Stimulated activated naive CD8-positive, alpha-beta T cell treated with anti-CD3 and anti-CD28 coated beads, Interleukin-15, Interleukin-2, amounts not matched to agents 100 ng/mL and 50 ng/mL, for 24 hours (primary cell): ENCODE results near the gene RELT.
A peak's percentile ranks its signal among the peaks of the same experiment; 100 is the strongest.

Experiments used
- H3K27ac Mint-ChIP-seq: one replicate; pipeline ENCODE4 v1.8.0; 2021; ENCODE audit warnings: mild to moderate bottlenecking, mixed read lengths
- H3K27me3 Mint-ChIP-seq: one replicate; pipeline ENCODE4 v1.8.0; 2021; ENCODE audit warnings: mixed read lengths
- H3K36me3 Mint-ChIP-seq: one replicate; pipeline ENCODE4 v1.8.0; 2021; ENCODE audit warnings: low read depth, mixed read lengths
- H3K4me1 Mint-ChIP-seq: one replicate; pipeline ENCODE4 v1.8.0; 2021; ENCODE audit warnings: low read depth, mixed read lengths
- H3K4me3 Mint-ChIP-seq: one replicate; pipeline ENCODE4 v1.8.0; 2021; ENCODE audit warnings: mild to moderate bottlenecking, mixed read lengths
- H3K9me3 Mint-ChIP-seq: one replicate; pipeline ENCODE4 v1.8.0; 2021; ENCODE audit warnings: mixed read lengths

Gene RELT

GRCh38 chr11:73389916-73390315, 13.7 kb downstream of the RELT start:
- Mint-ChIP-seq H3K4me1 (peaks cover 36% of the 10 kb centered on the region), H3K27me3 (no peaks in the 10 kb centered on the region), H3K27ac (peak overlapping the region; percentile 23), H3K9me3 (no peaks in the 10 kb centered on the region), H3K36me3 (peaks cover 6% of the 10 kb centered on the region), H3K4me3 (no peak overlapping the region)

GRCh38 chr11:73390601-73391565, 14.7 kb downstream of the RELT start:
- peaks cover 9% of the 10 kb centered on the region for H3K36me3 Mint-ChIP-seq
- no peaks in the 10 kb centered on the region for H3K9me3 Mint-ChIP-seq
- no peak overlapping the region for H3K27ac Mint-ChIP-seq
- H3K4me3 Mint-ChIP-seq: no peak overlapping the region
- no peaks in the 10 kb centered on the region for H3K27me3 Mint-ChIP-seq
- H3K4me1 Mint-ChIP-seq: peaks cover 26% of the 10 kb centered on the region

- peaks cover 18% of the 10 kb centered on the region for H3K4me1 Mint-ChIP-seq
- no peak overlapping the region for H3K27ac Mint-ChIP-seq
- H3K4me3 Mint-ChIP-seq: no peak overlapping the region
- peaks cover 12% of the 10 kb centered on the region for H3K36me3 Mint-ChIP-seq
- no peaks in the 10 kb centered on the region for H3K9me3 Mint-ChIP-seq
- H3K27me3 Mint-ChIP-seq: no peaks in the 10 kb centered on the region
These were observed 15.5 kb downstream of the RELT start for GRCh38 chr11:73391665-73392064.

GRCh38 chr11:73392108-73393010, 16.2 kb downstream of the RELT start:
- Mint-ChIP-seq H3K27ac (no peak overlapping the region), H3K9me3 (no peaks in the 10 kb centered on the region), H3K4me1 (peaks cover 11% of the 10 kb centered on the region), H3K36me3 (peaks cover 13% of the 10 kb centered on the region), H3K4me3 (no peak overlapping the region), H3K27me3 (no peaks in the 10 kb centered on the region)

- H3K9me3 Mint-ChIP-seq: no peaks in the 10 kb centered on the region
- no peak overlapping the region for H3K27ac Mint-ChIP-seq
- H3K36me3 Mint-ChIP-seq: peaks cover 13% of the 10 kb centered on the region
- no peak overlapping the region for H3K4me3 Mint-ChIP-seq
- peaks cover 5% of the 10 kb centered on the region for H3K4me1 Mint-ChIP-seq
- H3K27me3 Mint-ChIP-seq: no peaks in the 10 kb centered on the region
These were observed 16.8 kb downstream of the RELT start for GRCh38 chr11:73393011-73393380.

GRCh38 chr11:73393479-73394415, 17.5 kb downstream of the RELT start:
- Mint-ChIP-seq H3K27ac (no peak overlapping the region), H3K4me3 (no peak overlapping the region), H3K9me3 (no peaks in the 10 kb centered on the region), H3K4me1 (no peaks in the 10 kb centered on the region), H3K27me3 (no peaks in the 10 kb centered on the region), H3K36me3 (peaks cover 13% of the 10 kb centered on the region)

- no peaks in the 10 kb centered on the region for H3K27me3 Mint-ChIP-seq
- H3K9me3 Mint-ChIP-seq: no peaks in the 10 kb centered on the region
- H3K27ac Mint-ChIP-seq: no peak overlapping the region
- no peaks in the 10 kb centered on the region for H3K4me1 Mint-ChIP-seq
- no peak overlapping the region for H3K4me3 Mint-ChIP-seq
- peaks cover 12% of the 10 kb centered on the region for H3K36me3 Mint-ChIP-seq
These were observed 18.5 kb downstream of the RELT start for GRCh38 chr11:73394416-73395296.

- H3K4me3 Mint-ChIP-seq: no peak overlapping the region
These were observed 19.4 kb downstream of the RELT start for GRCh38 chr11:73395297-73396208.

GRCh38 chr11:73396251-73396930, 20.2 kb downstream of the RELT start:
- no peaks in the 10 kb centered on the region for H3K4me1 Mint-ChIP-seq
- H3K9me3 Mint-ChIP-seq: no peaks in the 10 kb centered on the region
- no peak overlapping the region for H3K4me3 Mint-ChIP-seq
- H3K27me3 Mint-ChIP-seq: no peaks in the 10 kb centered on the region
- H3K27ac Mint-ChIP-seq: no peak overlapping the region
- H3K36me3 Mint-ChIP-seq: peaks cover 8% of the 10 kb centered on the region

More at GRCh38 chr11:73395297-73396208, 19.4 kb downstream of the RELT start:
- no peaks in the 10 kb centered on the region for H3K27me3 Mint-ChIP-seq
- no peaks in the 10 kb centered on the region for H3K9me3 Mint-ChIP-seq
- peaks cover 8% of the 10 kb centered on the region for H3K36me3 Mint-ChIP-seq
- H3K27ac Mint-ChIP-seq: no peak overlapping the region
- no peaks in the 10 kb centered on the region for H3K4me1 Mint-ChIP-seq

- no peak overlapping the region for H3K4me3 Mint-ChIP-seq
- H3K9me3 Mint-ChIP-seq: no peaks in the 10 kb centered on the region
These were observed 20.8 kb downstream of the RELT start for GRCh38 chr11:73396985-73397384.

GRCh38 chr11:73397468-73398131, 21.4 kb downstream of the RELT start:
- H3K27ac Mint-ChIP-seq: no peak overlapping the region
- no peak overlapping the region for H3K4me3 Mint-ChIP-seq
- no peaks in the 10 kb centered on the region for H3K27me3 Mint-ChIP-seq
- H3K4me1 Mint-ChIP-seq: no peaks in the 10 kb centered on the region
- H3K36me3 Mint-ChIP-seq: peaks cover 8% of the 10 kb centered on the region
- H3K9me3 Mint-ChIP-seq: no peaks in the 10 kb centered on the region

More at GRCh38 chr11:73396985-73397384, 20.8 kb downstream of the RELT start:
- no peak overlapping the region for H3K27ac Mint-ChIP-seq
- peaks cover 8% of the 10 kb centered on the region for H3K36me3 Mint-ChIP-seq
- H3K4me1 Mint-ChIP-seq: no peaks in the 10 kb centered on the region
- H3K27me3 Mint-ChIP-seq: no peaks in the 10 kb centered on the region

GRCh38 chr11:73398132-73398526, 21.9 kb downstream of the RELT start:
- Mint-ChIP-seq H3K27me3 (no peaks in the 10 kb centered on the region), H3K27ac (no peak overlapping the region), H3K4me3 (no peak overlapping the region), H3K36me3 (peaks cover 8% of the 10 kb centered on the region), H3K9me3 (no peaks in the 10 kb centered on the region), H3K4me1 (no peaks in the 10 kb centered on the region)
